ENCODE data around the gene NPR1.

Gene NPR1

GRCh38 chr1:153678519-153679336 lies at the start of gene NPR1:
Gene NPR1 (plus strand): TSS chr1:153678688. CDS start chr1:153679109, 421 bp downstream.
- H3K4me3 ChIP-seq (ENCODE audit: insufficient read depth, low read length, poor library complexity, severe bottlenecking), result no peak within 1 kb of the TSS
- no peak within 1 kb of the TSS for H3K9ac ChIP-seq (ENCODE audit: low read length)
- H3K9me2 ChIP-seq (replicated peaks; ENCODE audit: insufficient read depth, low read length), result no peaks in the 10 kb centered on the region
- no peaks in the 10 kb centered on the region for H3K27me3 ChIP-seq (ENCODE audit: low read length)
- peak within 1 kb of the TSS; percentile 15 for H3K4me2 ChIP-seq (ENCODE audit: low read depth, low read length, poor library complexity, severe bottlenecking)
- H3K9me3 ChIP-seq (ENCODE audit: insufficient read depth, low read length), result no peaks in the 10 kb centered on the region
- no peaks in the 10 kb centered on the region for H3K79me2 ChIP-seq (ENCODE audit: insufficient read depth, low read length)
- no peak within 1 kb of the TSS for H2AFZ ChIP-seq (ENCODE audit: low read depth, low read length, severe bottlenecking)
- H4K20me1 ChIP-seq (ENCODE audit: low read depth, low read length), result no peaks in the 10 kb centered on the region
- H3F3A ChIP-seq (ENCODE audit: insufficient read depth), result no peaks in the 10 kb centered on the region
- no peak within 1 kb of the TSS for H3K27ac ChIP-seq (ENCODE audit: low read depth, low read length)
- TF ChIP-seq CTCF (IDR thresholded peaks at IDR 0.05; ENCODE audit: insufficient read depth, low read length, poor library complexity, severe bottlenecking), result no peak
- no peak for TF ChIP-seq EZH2phosphoT487 (conservative IDR thresholded peaks at IDR 0.05; ENCODE audit: low read length)
- H3K36me3 ChIP-seq (ENCODE audit: low read length), result no peaks in the 10 kb centered on the region

- Histone ChIP-seq H3K9me3 (ENCODE audit: insufficient read depth, low read length) (no peaks in the 10 kb centered on the region), H3K9ac (ENCODE audit: low read length) (no peak overlapping the region), H3K27ac (ENCODE audit: low read depth, low read length) (no peak overlapping the region), H3K36me3 (ENCODE audit: low read length) (no peaks in the 10 kb centered on the region), H4K20me1 (ENCODE audit: low read depth, low read length) (no peaks in the 10 kb centered on the region), H3F3A (ENCODE audit: insufficient read depth) (peaks cover under 1% of the 10 kb centered on the region; the same call in 1 of the 2 replicates), H3K9me2 (replicated peaks; ENCODE audit: insufficient read depth, low read length) (no peaks in the 10 kb centered on the region), H2AFZ (ENCODE audit: low read depth, low read length, severe bottlenecking) (no peak overlapping the region), H3K4me3 (ENCODE audit: insufficient read depth, low read length, poor library complexity, severe bottlenecking) (no peak overlapping the region), H3K79me2 (ENCODE audit: insufficient read depth, low read length) (peaks cover 3% of the 10 kb centered on the region), H3K4me2 (ENCODE audit: low read depth, low read length, poor library complexity, severe bottlenecking) (no peak overlapping the region), H3K27me3 (ENCODE audit: low read length) (no peaks in the 10 kb centered on the region)
- no peak for TF ChIP-seq EZH2phosphoT487 (conservative IDR thresholded peaks at IDR 0.05; ENCODE audit: low read length)
- TF ChIP-seq CTCF (IDR thresholded peaks at IDR 0.05; ENCODE audit: insufficient read depth, low read length, poor library complexity, severe bottlenecking), result no peak
Observed at GRCh38 chr1:153629343-153629665, 49.2 kb upstream of the NPR1 start.

- Histone ChIP-seq H3K36me3 (ENCODE audit: low read length) (no peaks in the 10 kb centered on the region), H3K9me3 (ENCODE audit: insufficient read depth, low read length) (no peaks in the 10 kb centered on the region), H4K20me1 (ENCODE audit: low read depth, low read length) (no peaks in the 10 kb centered on the region), H3F3A (ENCODE audit: insufficient read depth) (peaks cover 3% of the 10 kb centered on the region; the same call in 1 of the 2 replicates), H3K79me2 (ENCODE audit: insufficient read depth, low read length) (peaks cover 9% of the 10 kb centered on the region), H3K27ac (ENCODE audit: low read depth, low read length) (no peak overlapping the region), H2AFZ (ENCODE audit: low read depth, low read length, severe bottlenecking) (no peak overlapping the region), H3K4me3 (ENCODE audit: insufficient read depth, low read length, poor library complexity, severe bottlenecking) (no peak overlapping the region), H3K27me3 (ENCODE audit: low read length) (no peaks in the 10 kb centered on the region), H3K9ac (ENCODE audit: low read length) (no peak overlapping the region), H3K4me2 (ENCODE audit: low read depth, low read length, poor library complexity, severe bottlenecking) (no peak overlapping the region), H3K9me2 (replicated peaks; ENCODE audit: insufficient read depth, low read length) (no peaks in the 10 kb centered on the region)
- TF ChIP-seq EZH2phosphoT487 (conservative IDR thresholded peaks at IDR 0.05; ENCODE audit: low read length) (no peak), CTCF (IDR thresholded peaks at IDR 0.05; ENCODE audit: insufficient read depth, low read length, poor library complexity, severe bottlenecking) (no peak)
Observed at GRCh38 chr1:153629971-153630370, 48.5 kb upstream of the NPR1 start.
